ENCODE measurements around the gene KHK.
A peak's percentile ranks its signal among the peaks of the same experiment; 100 is the strongest.

KHK gene

GRCh38 chr2:27082773-27083409 is 3.7 kb upstream of the KHK start:
- no peak for DNase-seq

- DNase-seq: no peak
These were observed 2.9 kb upstream of the KHK start for GRCh38 chr2:27083410-27084296.

- DNase-seq: no peak
These were observed 2.1 kb upstream of the KHK start for GRCh38 chr2:27084297-27085061.

GRCh38 chr2:27085062-27085672 is 1.4 kb upstream of the KHK start:
- DNase-seq: no peak

GRCh38 chr2:27085673-27086089 is 891 bp upstream of the KHK start:
- no peak for DNase-seq

- peak; percentile 79 for DNase-seq
These were observed 365 bp upstream of the KHK start for GRCh38 chr2:27086090-27086723.

GRCh38 chr2:27087823-27088410 is 1.3 kb downstream of the KHK start:
- DNase-seq: no peak

GRCh38 chr2:27088634-27089033 is 2.1 kb downstream of the KHK start:
- DNase-seq: no peak

GRCh38 chr2:27089111-27089954 is 2.8 kb downstream of the KHK start:
- no peak for DNase-seq

- no peak for DNase-seq
These were observed 5.4 kb downstream of the KHK start for GRCh38 chr2:27091746-27092695.

GRCh38 chr2:27092696-27093429 is 6.3 kb downstream of the KHK start:
- DNase-seq: no peak

- no peak for DNase-seq
These were observed 7.1 kb downstream of the KHK start for GRCh38 chr2:27093430-27094352.

- DNase-seq: no peak
These were observed 7.9 kb downstream of the KHK start for GRCh38 chr2:27094353-27094984.

GRCh38 chr2:27095427-27095744 is 8.8 kb downstream of the KHK start:
- DNase-seq: no peak

- DNase-seq: peak; percentile 28
These were observed 9.4 kb downstream of the KHK start for GRCh38 chr2:27095745-27096651.

- no peak for DNase-seq
These were observed 10.3 kb downstream of the KHK start for GRCh38 chr2:27096748-27097297.
